HUES64 (cell line): ENCODE measurements around the gene PSMA2.

ENCODE experiments used
- H3K27ac ChIP-seq: 2 replicates; pipeline ENCODE4 v1.7.0; 2013; ENCODE audit warnings: low read depth, low read length, inconsistent platforms
- H3K27me3 ChIP-seq: 2 replicates; pipeline ENCODE4 v1.6.1; 2013; ENCODE audit warnings: mild to moderate bottlenecking, low read length; ENCODE audit not compliant: insufficient read depth
- H3K36me3 ChIP-seq: 2 replicates; pipeline ENCODE4 v1.6.1; 2013; ENCODE audit warnings: mild to moderate bottlenecking, low read length; ENCODE audit not compliant: insufficient read depth
- H3K4me1 ChIP-seq: 2 replicates; pipeline ENCODE4 v1.6.1; 2013; ENCODE audit warnings: mild to moderate bottlenecking, low read length, moderate library complexity; ENCODE audit not compliant: insufficient read depth
- H3K4me3 ChIP-seq: 2 replicates; pipeline ENCODE4 v1.5.1; 2013; ENCODE audit warnings: mild to moderate bottlenecking, low read length, moderate library complexity
- H3K9ac ChIP-seq: 2 replicates; pipeline ENCODE4 v1.6.1; 2013; ENCODE audit warnings: mild to moderate bottlenecking, low read depth, low read length
- H3K9me3 ChIP-seq: 2 replicates; pipeline ENCODE4 v1.6.1; 2013; ENCODE audit warnings: low read depth, low read length; ENCODE audit not compliant: insufficient read depth
- WGBS: fragments of 150-250, 120-280 bp; methylation state at CpG from one replicate; pipeline ENCODE4 v1.1.7; 2013; ENCODE audit warnings: missing lambda C conversion rate; 5-methylcytosine and 5-hydroxymethylcytosine counted together

Gene PSMA2

GRCh38 chr7:42922017-42922753 is 9.8 kb downstream of the PSMA2 start:
- 92% methylated on average over 2 of the region's 3 CpGs for WGBS
- no peaks in the 10 kb centered on the region for H3K4me1 ChIP-seq
- H3K36me3 ChIP-seq, result peaks cover 98% of the 10 kb centered on the region

GRCh38 chr7:42915356-42915755 is 16.6 kb downstream of the PSMA2 start:
- H3K4me3 ChIP-seq, result no peak overlapping the region
- peaks cover 23% of the 10 kb centered on the region for H3K4me1 ChIP-seq
- H3K27ac ChIP-seq, result no peak overlapping the region
- no peaks in the 10 kb centered on the region for H3K27me3 ChIP-seq
- peaks cover 61% of the 10 kb centered on the region for H3K36me3 ChIP-seq
- no peak overlapping the region for H3K9ac ChIP-seq
- WGBS, result 97% methylated on average over 1 of the region's 1 CpG
- H3K9me3 ChIP-seq, result no peaks in the 10 kb centered on the region

More at GRCh38 chr7:42922017-42922753, 9.8 kb downstream of the PSMA2 start:
- no peaks in the 10 kb centered on the region for H3K9me3 ChIP-seq
- no peak overlapping the region for H3K9ac ChIP-seq
- no peak overlapping the region for H3K4me3 ChIP-seq
- H3K27ac ChIP-seq, result no peak overlapping the region
- H3K27me3 ChIP-seq, result no peaks in the 10 kb centered on the region

GRCh38 chr7:42914421-42915045 is 17.4 kb downstream of the PSMA2 start:
- Histone ChIP-seq H3K27me3 (no peaks in the 10 kb centered on the region), H3K9me3 (no peaks in the 10 kb centered on the region), H3K4me3 (no peak overlapping the region), H3K9ac (no peak overlapping the region), H3K4me1 (peaks cover 25% of the 10 kb centered on the region), H3K27ac (no peak overlapping the region), H3K36me3 (peaks cover 58% of the 10 kb centered on the region)
- 70% methylated on average over 4 of the region's 5 CpGs for WGBS

GRCh38 chr7:42914009-42914408 is 18.0 kb downstream of the PSMA2 start:
- Histone ChIP-seq H3K9me3 (no peaks in the 10 kb centered on the region), H3K9ac (no peak overlapping the region), H3K27me3 (no peaks in the 10 kb centered on the region), H3K36me3 (peaks cover 52% of the 10 kb centered on the region), H3K27ac (no peak overlapping the region), H3K4me1 (peaks cover 25% of the 10 kb centered on the region), H3K4me3 (no peak overlapping the region)
- 79% methylated on average over 6 of the region's 6 CpGs for WGBS

- no peak overlapping the region for H3K9ac ChIP-seq
- peaks cover 25% of the 10 kb centered on the region for H3K4me1 ChIP-seq
- no peak overlapping the region for H3K27ac ChIP-seq
- no peaks in the 10 kb centered on the region for H3K27me3 ChIP-seq
- peaks cover 50% of the 10 kb centered on the region for H3K36me3 ChIP-seq
- H3K9me3 ChIP-seq, result no peaks in the 10 kb centered on the region
- WGBS, result 90% methylated on average over 2 of the region's 2 CpGs
- no peak overlapping the region for H3K4me3 ChIP-seq
These were observed 18.4 kb downstream of the PSMA2 start for GRCh38 chr7:42913591-42913990.

GRCh38 chr7:42911454-42912447 is 20.2 kb downstream of the PSMA2 start, which contains the start of gene C7orf25:
Gene C7orf25 (minus strand): TSS chr7:42912070. CDS start chr7:42910900, 1,170 bp downstream.
- Histone ChIP-seq H3K9ac (peak within 1 kb of the TSS; percentile 87), H3K27ac (peak within 1 kb of the TSS; percentile 86), H3K4me3 (peak within 1 kb of the TSS; percentile 90), H3K9me3 (no peaks in the 10 kb centered on the region), H3K27me3 (no peaks in the 10 kb centered on the region), H3K4me1 (peaks cover 25% of the 10 kb centered on the region), H3K36me3 (peaks cover 32% of the 10 kb centered on the region)
- whole genome bisulfite sequencing, result under 1% methylated on average over 95 of the region's 95 CpGs

GRCh38 chr7:42910306-42910705 is 21.7 kb downstream of the PSMA2 start:
- H3K36me3 ChIP-seq, result peaks cover 17% of the 10 kb centered on the region
- 95% methylated on average over 2 of the region's 2 CpGs for WGBS
- no peak overlapping the region for H3K9ac ChIP-seq
- peaks cover 25% of the 10 kb centered on the region for H3K4me1 ChIP-seq
- H3K27me3 ChIP-seq, result no peaks in the 10 kb centered on the region
- no peak overlapping the region for H3K4me3 ChIP-seq
- H3K9me3 ChIP-seq, result no peaks in the 10 kb centered on the region
- H3K27ac ChIP-seq, result no peak overlapping the region

- peaks cover 11% of the 10 kb centered on the region for H3K4me1 ChIP-seq
- H3K4me3 ChIP-seq, result no peak overlapping the region
- no peaks in the 10 kb centered on the region for H3K9me3 ChIP-seq
- H3K36me3 ChIP-seq, result peaks cover 6% of the 10 kb centered on the region
- no peaks in the 10 kb centered on the region for H3K27me3 ChIP-seq
- H3K9ac ChIP-seq, result no peak overlapping the region
- no peak overlapping the region for H3K27ac ChIP-seq
These were observed 24.7 kb downstream of the PSMA2 start for GRCh38 chr7:42907316-42907715.

GRCh38 chr7:42906181-42906580 is 25.8 kb downstream of the PSMA2 start:
- Histone ChIP-seq H3K9me3 (no peaks in the 10 kb centered on the region), H3K9ac (no peak overlapping the region), H3K36me3 (peaks cover 6% of the 10 kb centered on the region), H3K27me3 (no peaks in the 10 kb centered on the region), H3K4me3 (no peak overlapping the region), H3K4me1 (peaks cover 8% of the 10 kb centered on the region; the same call in 1 of the 2 replicates), H3K27ac (no peak overlapping the region)
- 89% methylated on average over 1 of the region's 1 CpG for WGBS

- Histone ChIP-seq H3K4me1 (no peaks in the 10 kb centered on the region), H3K9ac (no peak overlapping the region), H3K27me3 (no peaks in the 10 kb centered on the region), H3K27ac (no peak overlapping the region), H3K4me3 (no peak overlapping the region), H3K9me3 (no peaks in the 10 kb centered on the region), H3K36me3 (no peaks in the 10 kb centered on the region)
- 64% methylated on average over 3 of the region's 3 CpGs for WGBS
These were observed 29.6 kb downstream of the PSMA2 start for GRCh38 chr7:42902331-42902730.

- no peaks in the 10 kb centered on the region for H3K36me3 ChIP-seq
These were observed 31.1 kb downstream of the PSMA2 start for GRCh38 chr7:42900842-42901241.

More at GRCh38 chr7:42900842-42901241, 31.1 kb downstream of the PSMA2 start:
- H3K27ac ChIP-seq, result no peak overlapping the region
- H3K4me3 ChIP-seq, result no peak overlapping the region
- no peaks in the 10 kb centered on the region for H3K4me1 ChIP-seq
- H3K9ac ChIP-seq, result no peak overlapping the region
- H3K27me3 ChIP-seq, result no peaks in the 10 kb centered on the region
- no peaks in the 10 kb centered on the region for H3K9me3 ChIP-seq
